Astrocyte (in vitro differentiated cells and primary cell): ENCODE measurements around the gene ADCY2. TPM values are rescaled to one million over a fixed set of nuclear protein-coding genes. Genes with fewer than 3 reads are reported as not detected.

Experiments used
- DNase-seq: peaks from one replicate; pipeline ENCODE4 v3.0.0-alpha.2; 2010; ENCODE audit warnings: low read depth
- FAIRE-seq: peaks from 2 replicates; lab custom pipeline; 2011; peaks lifted over from hg19 to GRCh38; lab: Jason Lieb, UNC
- H2AFZ ChIP-seq: 2 replicates; pipeline ENCODE4 v1.6.0; 2012; ENCODE audit warnings: low read depth, low read length, inconsistent platforms
- H3K27ac ChIP-seq: 2 replicates; pipeline ENCODE4 v1.5.1; 2011; ENCODE audit warnings: low read depth, low read length, inconsistent platforms
- H3K27me3 ChIP-seq: 2 replicates; pipeline ENCODE4 v1.6.0; 2011; ENCODE audit warnings: low read length, inconsistent platforms; ENCODE audit not compliant: insufficient read depth
- H3K36me3 ChIP-seq: 2 replicates; pipeline ENCODE4 v1.5.1; 2011; ENCODE audit warnings: low read length, inconsistent platforms; ENCODE audit not compliant: insufficient read depth
- H3K4me1 ChIP-seq: 2 replicates; pipeline ENCODE4 v1.5.1; 2011; ENCODE audit warnings: low read length, inconsistent platforms; ENCODE audit not compliant: insufficient read depth
- H3K4me2 ChIP-seq: 2 replicates; pipeline ENCODE4 v1.6.0; 2012; ENCODE audit warnings: low read length, inconsistent platforms
- H3K4me3 ChIP-seq: 2 replicates; pipeline ENCODE4 v1.5.1; 2011; ENCODE audit warnings: low read depth, mild to moderate bottlenecking, low read length, inconsistent platforms; ENCODE audit not compliant: insufficient read depth
- H3K79me2 ChIP-seq: 2 replicates; pipeline ENCODE4 v1.6.0; 2012; ENCODE audit warnings: mild to moderate bottlenecking, low read length, inconsistent platforms; ENCODE audit not compliant: insufficient read depth
- H3K9ac ChIP-seq: 2 replicates; pipeline ENCODE4 v1.6.0; 2012; ENCODE audit warnings: mild to moderate bottlenecking, low read length, inconsistent platforms
- H3K9me3 ChIP-seq: 2 replicates; pipeline ENCODE4 v1.5.1; 2012; ENCODE audit warnings: low read depth, mild to moderate bottlenecking, low read length, inconsistent platforms; ENCODE audit not compliant: insufficient read depth
- H4K20me1 ChIP-seq: 2 replicates; pipeline ENCODE4 v1.6.0; 2012; ENCODE audit warnings: low read length, inconsistent platforms; ENCODE audit not compliant: insufficient read depth
- H3K27ac Mint-ChIP-seq: one replicate; pipeline ENCODE4 v1.8.0; 2021; ENCODE audit warnings: mild to moderate bottlenecking, mixed read lengths; ENCODE audit not compliant: unreplicated experiment
- H3K27me3 Mint-ChIP-seq: one replicate; pipeline ENCODE4 v1.8.0; 2021; ENCODE audit warnings: low read depth, mixed read lengths; ENCODE audit not compliant: unreplicated experiment
- H3K36me3 Mint-ChIP-seq: one replicate; pipeline ENCODE4 v1.8.0; 2021; ENCODE audit warnings: low read depth, mixed read lengths; ENCODE audit not compliant: unreplicated experiment
- H3K4me1 Mint-ChIP-seq: one replicate; pipeline ENCODE4 v1.8.0; 2021; ENCODE audit warnings: low read depth, mixed read lengths; ENCODE audit not compliant: unreplicated experiment
- H3K4me3 Mint-ChIP-seq: one replicate; pipeline ENCODE4 v1.8.0; 2021; ENCODE audit warnings: mild to moderate bottlenecking, moderate library complexity, mixed read lengths; ENCODE audit not compliant: unreplicated experiment
- H3K9me3 Mint-ChIP-seq: one replicate; pipeline ENCODE4 v1.8.0; 2021; ENCODE audit warnings: mild to moderate bottlenecking, mixed read lengths; ENCODE audit not compliant: unreplicated experiment
- CTCF ChIP-seq: IDR thresholded peaks from 2 replicates; pipeline ENCODE4 v1.5.1; 2011; ENCODE audit warnings: low read depth, mild to moderate bottlenecking, inconsistent platforms, low read length, moderate library complexity; ENCODE audit not compliant: insufficient read depth
- EZH2 ChIP-seq: IDR thresholded peaks from 2 replicates; pipeline ENCODE4 v1.6.1; 2012; ENCODE audit warnings: mild to moderate bottlenecking, low read length, inconsistent platforms; ENCODE audit not compliant: insufficient read depth
- total RNA-seq: library from RNA; stranded (reverse); gene quantifications from 2 replicates; pipeline ENCODE4 v1.2.1, GENCODE V29; 2021

ADCY2 gene
- total RNA-seq, 1 donor from 2014 or later = 5.7 TPM

- H3K27me3 Mint-ChIP-seq = no peaks in the 10 kb centered on the region
- H3K4me1 ChIP-seq = no peaks in the 10 kb centered on the region
- H3K27ac Mint-ChIP-seq = no peak overlapping the region
- no peak overlapping the region for H3K27ac ChIP-seq
- TF ChIP-seq EZH2 (no peak), CTCF (no peak)
- H3K27me3 ChIP-seq = no peaks in the 10 kb centered on the region
- peaks cover 3% of the 10 kb centered on the region for H3K4me1 Mint-ChIP-seq
- H3K4me2 ChIP-seq = no peak overlapping the region
- H3K9ac ChIP-seq = no peak overlapping the region
- H2AFZ ChIP-seq = no peak overlapping the region
- peaks cover 3% of the 10 kb centered on the region for H3K9me3 ChIP-seq
- H3K79me2 ChIP-seq = no peaks in the 10 kb centered on the region
- no peaks in the 10 kb centered on the region for H4K20me1 ChIP-seq
- FAIRE-seq (no peak), DNase-seq (no peak)
- H3K9me3 Mint-ChIP-seq = no peaks in the 10 kb centered on the region
- H3K4me3 Mint-ChIP-seq = no peak overlapping the region
- H3K36me3 Mint-ChIP-seq = no peaks in the 10 kb centered on the region
- H3K36me3 ChIP-seq = no peaks in the 10 kb centered on the region
- no peak overlapping the region for H3K4me3 ChIP-seq
Observed at GRCh38 chr5:7539571-7539970, 143.6 kb downstream of the ADCY2 start.

GRCh38 chr5:7540736-7541485 is 145.0 kb downstream of the ADCY2 start:
- no peak overlapping the region for H3K27ac ChIP-seq
- no peak overlapping the region for H3K4me3 ChIP-seq
- no peak overlapping the region for H3K4me3 Mint-ChIP-seq
- H3K4me1 Mint-ChIP-seq = peaks cover 3% of the 10 kb centered on the region
- H3K27me3 ChIP-seq = no peaks in the 10 kb centered on the region
- H3K4me2 ChIP-seq = no peak overlapping the region
- H3K36me3 ChIP-seq = no peaks in the 10 kb centered on the region
- no peak for TF ChIP-seq CTCF
- no peak for TF ChIP-seq EZH2
- H3K9me3 Mint-ChIP-seq = no peaks in the 10 kb centered on the region
- peaks cover 2% of the 10 kb centered on the region for H3K9me3 ChIP-seq
- no peaks in the 10 kb centered on the region for H4K20me1 ChIP-seq
- H3K4me1 ChIP-seq = no peaks in the 10 kb centered on the region
- H3K9ac ChIP-seq = no peak overlapping the region
- no peak for DNase-seq
- no peak overlapping the region for H3K27ac Mint-ChIP-seq
- no peaks in the 10 kb centered on the region for H3K27me3 Mint-ChIP-seq
- FAIRE-seq = no peak
- H2AFZ ChIP-seq = no peak overlapping the region
- H3K36me3 Mint-ChIP-seq = no peaks in the 10 kb centered on the region
- no peaks in the 10 kb centered on the region for H3K79me2 ChIP-seq

- no peaks in the 10 kb centered on the region for H3K36me3 ChIP-seq
- H3K4me3 Mint-ChIP-seq = no peak overlapping the region
- peaks cover 2% of the 10 kb centered on the region for H3K9me3 ChIP-seq
- H3K27ac Mint-ChIP-seq = no peak overlapping the region
- DNase-seq (no peak), FAIRE-seq (no peak)
- no peaks in the 10 kb centered on the region for H3K4me1 ChIP-seq
- H2AFZ ChIP-seq = no peak overlapping the region
- no peaks in the 10 kb centered on the region for H3K27me3 ChIP-seq
- TF ChIP-seq EZH2 (no peak), CTCF (no peak)
- no peak overlapping the region for H3K27ac ChIP-seq
- H3K9ac ChIP-seq = no peak overlapping the region
- H3K27me3 Mint-ChIP-seq = no peaks in the 10 kb centered on the region
- peaks cover 3% of the 10 kb centered on the region for H3K4me1 Mint-ChIP-seq
- H4K20me1 ChIP-seq = no peaks in the 10 kb centered on the region
- H3K9me3 Mint-ChIP-seq = peaks cover 2% of the 10 kb centered on the region
- H3K36me3 Mint-ChIP-seq = no peaks in the 10 kb centered on the region
- H3K4me2 ChIP-seq = no peak overlapping the region
- H3K79me2 ChIP-seq = no peaks in the 10 kb centered on the region
- no peak overlapping the region for H3K4me3 ChIP-seq
Observed at GRCh38 chr5:7541898-7542297, 146.0 kb downstream of the ADCY2 start.
